Spleen (tissue), 11 donors: ENCODE results near the gene LRRFIP2. TPM values are rescaled to one million over a fixed set of nuclear protein-coding genes. Genes with fewer than 3 reads are reported as not detected.

Source experiments
- DNase-seq: peaks from one replicate; pipeline ENCODE4 v3.0.0-alpha.2; 2020
- H3K27ac ChIP-seq, 8 donors: fragments of 200-600 bp; sonication (generic) in 7 of 8; 1 replicate in 4 of 8; 2 replicates in 4 of 8; pipeline versions ENCODE4 v1.5.0 to v1.8.0; 2016 to 2021; ENCODE audit warnings: inconsistent platforms in 4 of 8, mild to moderate bottlenecking in 4 of 8, moderate library complexity in 1 of 8
- H3K27me3 ChIP-seq, 7 donors: fragments of 200-600 bp; sonication (generic) in 6 of 7; replicated peaks in 1 of 7; 1 replicate in 4 of 7; 2 replicates in 3 of 7; pipeline versions ENCODE4 v1.5.0 to v1.8.0; 2016 to 2021; ENCODE audit warnings: inconsistent platforms in 3 of 7, mild to moderate bottlenecking in 1 of 7
- H3K36me3 ChIP-seq, 6 donors: fragments of 200-600 bp; sonication (generic) in 5 of 6; 1 replicate in 4 of 6; 2 replicates in 2 of 6; pipeline versions ENCODE4 v1.5.0 to v1.8.0; 2016 to 2021; ENCODE audit warnings: inconsistent platforms in 2 of 6
- H3K4me1 ChIP-seq, 6 donors: fragments of 200-600 bp; sonication (generic) in 5 of 6; 1 replicate in 3 of 6; 2 replicates in 3 of 6; pipeline versions ENCODE4 v1.5.0 to v1.8.0; 2016 to 2021; ENCODE audit warnings: inconsistent platforms in 3 of 6
- H3K4me3 ChIP-seq, 8 donors: fragments of 200-600 bp; sonication (generic) in 7 of 8; 1 replicate in 4 of 8; 2 replicates in 4 of 8; pipeline versions ENCODE4 v1.5.0 to v1.8.0; 2016 to 2021; ENCODE audit warnings: inconsistent platforms in 4 of 8, mild to moderate bottlenecking in 4 of 8, moderate library complexity in 2 of 8
- H3K9me3 ChIP-seq, 8 donors: fragments of 200-600 bp; sonication (generic) in 7 of 8; 1 replicate in 4 of 8; 2 replicates in 4 of 8; pipeline versions ENCODE4 v1.5.0 to v1.8.0; 2016 to 2021; ENCODE audit warnings: inconsistent platforms in 4 of 8
- CTCF ChIP-seq, 11 experiments: fragments of 200-600 bp in 7 of 11; fragments of 450-650 bp in 4 of 11; sonication (generic) in 4 of 11; IDR thresholded peaks in 8 of 11; conservative IDR thresholded peaks in 3 of 11; 1 replicate in 7 of 11; 2 replicates in 4 of 11; pipeline versions ENCODE4 v1.4.0 to v1.8.0; 2016 to 2021; ENCODE audit warnings: antibody characterized with exemption in 11 of 11, inconsistent platforms in 4 of 11, mild to moderate bottlenecking in 1 of 11
- POLR2A ChIP-seq, 3 donors: fragments of 450-650 bp; IDR thresholded peaks; one replicate each; pipeline ENCODE4 v1.5.1; 2017; ENCODE audit warnings: antibody characterized with exemption in 3 of 3, mild to moderate bottlenecking in 1 of 3
- POLR2AphosphoS5 ChIP-seq, 3 donors: sonication (generic); formaldehyde crosslinking; IDR thresholded peaks; one replicate each; pipeline ENCODE4 v1.5.1; 2017; ENCODE audit warnings: antibody characterized with exemption in 3 of 3
- WGBS, 5 donors: extraction: QIAGEN DNeasy Blood & Tissue Kit in 3 of 5; methylation state at CpG; one replicate each; pipeline versions ENCODE4 v1.1.5 to v1.1.7; 2013 to 2018; 5-methylcytosine and 5-hydroxymethylcytosine counted together
- intact Hi-C: fragments of 100-400 bp; cut with DNase I; formaldehyde crosslinking; loops from one replicate; pipeline ENCODE4 v1.15.0; 2023; ENCODE audit warnings: low total_unique reads
- polyA plus RNA-seq, 3 donors: library from polyadenylated mRNA; stranded (reverse); fragments of 200-250 nt; gene quantifications; one replicate each; pipeline ENCODE4 v1.2.1, GENCODE V29; 2013
- total RNA-seq, 7 donors: library from RNA; depleted of rRNA in 3 of 7; stranded (reverse); fragments of >200 nt in 3 of 7; fragmentation: NEBNext Ultra II Directional in 4 of 7; extraction: Animal tissue kit (Norgen Biotek cat#: 25700) in 4 of 7; gene quantifications; one replicate each; pipeline versions ENCODE4 v1.1.0 to v1.2.1, GENCODE V29; 2016 to 2021
- donor health status: healthy with polysubstance abuse.
- donor health status: DM: no; HTN: no; CAD: no; lungs with moderate emphysema.
- donor health status: DM: no; HTN: no; CAD: no.
- donor health status: Bipolar disorder and iron deficiency.
- donor health status: healthy.
- donor health status: DM: no; HTN: no; CAD: no.
- donor health status: DM: yes; HTN: yes; CAD: no.

The LRRFIP2 gene
- total and polyA plus RNA-seq, 10 donors: 18.9 to 111 (median 86.9) TPM

- H3K4me1 ChIP-seq: no peaks in the 10 kb centered on the region
- H3K9me3 ChIP-seq: peaks cover 0 to 8% (median 0%) of the 10 kb centered on the region in 8 donors
- no peaks in the 10 kb centered on the region for H3K36me3 ChIP-seq
- 72 to 82% (median 80%) methylated on average over 3 of the region's 3 CpGs for WGBS, 5 donors
- TF ChIP-seq POLR2A (IDR thresholded peaks at IDR 0.05) (no peak), POLR2AphosphoS5 (IDR thresholded peaks at IDR 0.05) (no peak), CTCF (IDR thresholded peaks at IDR 0.05 in 8 of 11, conservative IDR thresholded peaks at IDR 0.05 in 3 of 11) (no peak)
- intact Hi-C loops: no loop called here
- DNase-seq: no peak
- H3K4me3 ChIP-seq: no peak overlapping the region
- H3K27ac ChIP-seq: no peak overlapping the region
- no peaks in the 10 kb centered on the region for H3K27me3 ChIP-seq
Measured at GRCh38 chr3:37204314-37204713, 29.9 kb upstream of the LRRFIP2 start.

- Histone ChIP-seq H3K4me3 (no peak overlapping the region), H3K27ac (no peak overlapping the region), H3K9me3 (no peaks in the 10 kb centered on the region), H3K36me3 (no peaks in the 10 kb centered on the region), H3K4me1 (no peaks in the 10 kb centered on the region), H3K27me3 (no peaks in the 10 kb centered on the region)
- intact Hi-C loops: no loop called here
- 81 to 96% (median 91%) methylated on average over 3 of the region's 3 CpGs for WGBS, 5 donors
- no peak for DNase-seq
- no peak for TF ChIP-seq POLR2A (IDR thresholded peaks at IDR 0.05)
- TF ChIP-seq POLR2AphosphoS5 (IDR thresholded peaks at IDR 0.05): no peak
- no peak for TF ChIP-seq CTCF (IDR thresholded peaks at IDR 0.05 in 8 of 11, conservative IDR thresholded peaks at IDR 0.05 in 3 of 11)
Measured at GRCh38 chr3:37202035-37202434, 27.7 kb upstream of the LRRFIP2 start.

GRCh38 chr3:37200141-37200540 lies 25.8 kb upstream of the LRRFIP2 start:
- 89 to 96% (median 93%) methylated on average over 4 of the region's 4 CpGs for WGBS, 5 donors
- DNase-seq: no peak
- no peak for TF ChIP-seq POLR2AphosphoS5 (IDR thresholded peaks at IDR 0.05)
- no peak for TF ChIP-seq POLR2A (IDR thresholded peaks at IDR 0.05)
- no peak for TF ChIP-seq CTCF (IDR thresholded peaks at IDR 0.05 in 8 of 11, conservative IDR thresholded peaks at IDR 0.05 in 3 of 11)
- intact Hi-C loops: no loop called here
- Histone ChIP-seq H3K36me3 (no peaks in the 10 kb centered on the region), H3K27me3 (no peaks in the 10 kb centered on the region), H3K4me3 (no peak overlapping the region), H3K27ac (no peak overlapping the region), H3K4me1 (no peaks in the 10 kb centered on the region), H3K9me3 (no peaks in the 10 kb centered on the region)

- 85 to 90% (median 86%) methylated on average over 2 of the region's 2 CpGs for WGBS, 5 donors
- Histone ChIP-seq H3K9me3 (no peaks in the 10 kb centered on the region), H3K27me3 (no peaks in the 10 kb centered on the region), H3K4me1 (no peaks in the 10 kb centered on the region), H3K27ac (no peak overlapping the region), H3K4me3 (no peak overlapping the region), H3K36me3 (no peaks in the 10 kb centered on the region)
- no peak for DNase-seq
- intact Hi-C loops: no loop called here
- TF ChIP-seq POLR2AphosphoS5 (IDR thresholded peaks at IDR 0.05) (no peak), POLR2A (IDR thresholded peaks at IDR 0.05) (no peak), CTCF (IDR thresholded peaks at IDR 0.05 in 8 of 11, conservative IDR thresholded peaks at IDR 0.05 in 3 of 11) (no peak)
Measured at GRCh38 chr3:37198996-37199395, 24.6 kb upstream of the LRRFIP2 start.
